Right forelimb (tissue), 1 donor: ENCODE data around the gene PRKAR2B.
"Not testable (repeated sequence)": the region's sequence is repeated elsewhere in the genome, so short reads cannot be mapped to it uniquely, and the experiment has no call there.

Source experiments
- DNase-seq: peaks from one replicate; pipeline ENCODE4 v3.0.0-alpha.2; 2018

Gene PRKAR2B

DNA sequence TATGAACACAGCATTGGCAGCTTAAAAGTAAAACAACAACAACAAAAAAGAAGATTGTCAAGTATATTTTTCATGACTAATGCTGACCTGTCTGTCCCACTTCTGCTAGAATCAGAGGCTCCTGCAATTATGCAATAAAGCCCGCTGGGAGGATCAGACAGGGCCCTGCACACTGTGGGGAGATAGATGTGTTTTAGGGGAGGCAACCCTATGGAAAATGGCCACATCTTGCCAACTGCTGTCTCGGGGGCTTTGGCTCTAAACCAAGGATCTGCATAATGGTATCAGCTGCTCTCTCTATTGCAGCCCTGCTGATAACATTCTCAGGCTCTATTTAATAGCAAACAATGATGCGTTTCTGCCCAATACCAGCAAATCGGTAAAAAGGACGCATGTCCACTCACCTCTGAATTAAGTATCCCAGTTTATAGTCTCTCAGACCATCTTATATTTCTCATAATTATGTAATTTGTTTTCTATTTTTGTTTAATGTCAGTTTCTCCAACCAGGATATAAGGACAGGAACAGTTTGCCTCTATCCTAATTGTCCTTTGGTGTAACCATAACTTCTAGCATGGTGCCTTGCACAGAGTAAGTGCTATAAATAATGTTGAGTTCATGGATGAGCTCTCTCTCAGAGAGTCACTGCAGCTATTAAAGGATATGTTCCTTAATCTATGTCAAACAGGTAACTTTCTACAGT is 15.3 kb upstream of the PRKAR2B start:
- DNase-seq = no peak

DNA sequence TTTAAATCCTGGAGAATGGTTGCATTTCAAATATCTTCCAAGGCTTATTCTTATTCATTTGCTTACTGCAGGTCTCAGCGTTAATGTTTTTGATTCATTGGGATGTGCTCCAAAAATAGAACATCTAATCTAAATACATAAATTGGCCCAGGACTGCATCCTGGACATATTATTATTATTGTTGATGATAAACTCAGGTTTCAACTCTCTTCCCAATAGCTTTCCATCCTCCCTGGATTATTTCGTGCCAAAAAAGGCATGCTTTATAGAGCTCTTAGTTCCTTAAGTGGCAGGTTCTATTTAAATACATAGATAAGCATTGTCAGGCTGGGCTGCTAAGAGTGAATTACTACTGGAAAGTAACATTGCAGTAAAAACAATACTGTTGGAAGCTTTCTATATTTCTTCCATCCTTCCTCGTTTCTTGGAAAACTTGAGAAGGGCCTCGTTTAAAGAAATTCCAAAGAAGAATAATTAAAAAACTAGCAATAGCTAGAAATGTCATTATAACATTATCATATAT is 14.7 kb upstream of the PRKAR2B start:
- no peak for DNase-seq

DNA sequence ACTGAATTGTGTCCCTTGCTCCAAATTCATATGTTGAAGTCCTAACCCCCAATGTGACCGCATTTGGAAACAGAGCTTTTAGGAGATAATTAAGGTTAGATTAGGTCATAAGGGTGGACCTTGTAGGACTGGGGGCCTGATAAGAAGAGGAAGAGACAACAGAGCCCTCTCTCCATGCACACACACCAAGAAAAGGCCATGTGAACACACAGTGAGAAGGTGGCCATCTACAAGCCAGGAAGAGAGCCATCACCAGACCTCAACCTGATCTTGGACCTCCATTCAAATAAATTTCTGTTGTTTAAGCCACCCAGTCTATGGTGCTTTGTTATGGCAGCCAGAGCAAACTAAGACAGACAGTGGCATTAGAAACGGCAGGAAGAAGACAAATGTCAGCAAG is 12.5 kb upstream of the PRKAR2B start:
- no peak for DNase-seq

DNA sequence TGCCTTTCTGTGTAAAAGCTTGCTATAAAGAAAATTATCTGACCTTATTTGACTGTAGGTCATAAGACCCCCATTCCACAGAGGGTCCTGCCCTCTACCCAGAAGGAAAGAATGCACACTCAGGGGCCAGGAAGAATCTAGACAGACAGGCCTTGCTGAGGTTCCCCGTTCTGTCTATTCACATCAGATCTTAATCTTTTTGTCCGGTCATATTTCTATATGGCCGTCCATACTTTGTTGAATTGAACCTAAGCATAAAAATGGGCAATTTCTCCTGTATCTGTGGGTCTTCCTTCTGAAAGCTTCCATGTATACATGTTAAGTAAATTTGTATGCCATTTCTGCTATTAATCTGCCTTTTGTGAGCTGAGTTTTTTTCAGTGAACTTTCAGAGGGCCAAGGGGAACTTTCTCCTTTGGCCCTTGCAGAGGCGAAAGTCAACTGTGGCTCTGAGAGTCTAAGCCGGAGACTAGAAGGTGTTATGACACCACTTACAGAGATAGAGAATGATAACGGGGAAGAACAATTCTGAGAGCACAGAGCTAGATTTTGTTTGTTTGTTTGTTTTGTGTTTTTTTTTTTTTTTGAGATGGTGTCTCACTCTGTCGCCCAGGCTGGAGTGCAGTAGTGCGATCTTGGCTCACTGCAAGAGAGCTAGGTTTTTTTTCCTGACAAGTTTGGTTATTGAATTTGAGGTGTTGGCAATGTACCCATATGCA is 11.6 kb upstream of the PRKAR2B start:
- DNase-seq = no peak

DNA sequence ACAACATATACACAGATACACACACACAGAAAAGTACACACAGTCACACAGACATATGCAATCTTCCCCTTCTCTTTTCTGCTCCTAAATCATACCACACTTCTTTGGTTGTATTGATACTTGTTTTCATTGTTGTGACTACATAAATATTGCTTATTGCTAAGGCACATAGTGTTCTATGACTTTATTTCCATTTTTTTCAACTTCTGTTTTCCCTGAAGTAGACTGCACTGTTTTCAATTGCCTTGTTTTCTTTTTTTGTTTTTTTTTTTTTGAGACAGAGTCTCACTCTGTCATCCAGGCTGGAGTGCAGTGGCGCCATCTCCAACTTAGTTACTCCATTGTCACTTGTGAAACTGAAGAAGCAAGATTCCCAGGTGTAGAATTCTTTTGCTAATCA is 10.0 kb upstream of the PRKAR2B start:
- no peak for DNase-seq

DNA sequence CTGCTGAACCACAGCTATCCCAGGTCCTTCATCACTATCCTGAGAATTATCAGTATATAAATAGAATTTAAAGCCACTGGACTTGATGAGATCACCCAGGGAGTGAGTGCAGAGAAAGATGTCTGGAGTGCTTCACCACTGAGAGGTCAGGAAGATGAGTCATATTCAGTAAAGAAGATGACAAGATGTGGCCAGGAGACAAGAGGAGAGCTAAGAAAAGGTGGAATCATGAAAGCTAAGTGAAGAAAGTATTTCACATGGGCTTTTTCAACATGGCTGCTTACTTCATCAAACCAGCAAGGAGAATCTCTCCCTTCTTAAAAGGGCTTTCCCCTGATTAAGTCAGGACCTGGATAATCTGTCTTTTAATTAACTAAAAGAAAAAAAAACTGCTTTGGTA is 9.1 kb upstream of the PRKAR2B start:
- DNase-seq = no peak

DNA sequence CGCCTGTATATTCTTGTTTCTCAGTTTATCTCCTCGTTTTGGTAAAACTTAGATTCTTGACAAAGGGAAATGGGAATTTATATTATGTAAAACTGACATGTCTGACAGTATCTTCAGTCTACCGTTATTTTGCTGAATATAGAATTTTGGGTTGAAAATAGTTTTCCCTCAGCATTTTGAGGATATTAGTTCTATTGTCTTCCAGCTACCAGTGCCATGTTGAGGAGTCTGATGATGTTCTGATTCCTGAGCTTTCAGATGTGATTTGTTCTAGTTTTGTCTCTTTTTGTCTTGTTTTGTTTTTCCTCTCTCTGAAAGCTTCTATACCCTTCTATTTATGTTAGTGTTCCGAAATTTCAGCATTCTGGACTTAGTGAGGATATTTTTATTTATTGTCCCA is 8.0 kb upstream of the PRKAR2B start:
- DNase-seq = no peak

DNA sequence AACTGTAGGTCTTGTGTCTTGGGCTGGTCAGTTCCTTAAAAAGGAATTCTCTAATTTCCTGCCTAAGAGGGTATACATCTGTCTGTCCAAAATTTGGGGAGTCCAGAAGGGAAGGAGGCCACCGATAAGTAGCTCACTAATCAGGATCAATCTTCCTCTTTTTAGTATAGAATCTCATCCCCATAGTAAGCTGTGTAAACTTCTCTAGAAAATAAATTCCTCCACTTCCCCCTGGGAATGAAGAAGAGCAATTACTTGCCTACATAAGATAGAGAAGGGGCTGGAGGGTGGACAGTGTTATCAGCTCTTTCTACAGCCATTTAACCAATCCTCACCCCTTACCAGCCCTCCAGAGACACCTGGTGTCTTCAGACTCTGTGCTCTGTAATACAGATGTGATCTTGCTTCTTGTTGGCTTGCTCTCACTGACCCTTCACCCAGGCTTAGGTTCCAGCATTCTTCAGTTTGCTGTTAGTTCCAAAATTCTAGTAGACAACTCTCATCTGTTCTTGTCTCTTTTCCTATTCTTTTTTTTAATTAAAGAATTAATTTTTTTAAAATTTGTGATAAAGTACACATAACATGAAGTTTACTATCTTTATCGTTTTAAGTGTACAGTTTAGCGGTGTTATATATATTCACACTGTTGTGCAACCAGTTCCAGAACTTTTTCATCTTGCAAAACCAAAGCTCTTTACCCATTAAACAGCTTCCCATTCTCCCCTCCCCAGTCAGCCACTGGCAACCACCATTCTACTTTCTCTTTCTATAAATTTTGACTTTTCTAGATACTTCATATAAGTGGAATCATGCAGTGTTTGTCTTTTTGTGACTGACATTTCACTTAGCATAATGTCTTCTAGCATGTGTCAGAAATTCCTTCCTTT is 6.5 kb upstream of the PRKAR2B start:
- no peak for DNase-seq

DNA sequence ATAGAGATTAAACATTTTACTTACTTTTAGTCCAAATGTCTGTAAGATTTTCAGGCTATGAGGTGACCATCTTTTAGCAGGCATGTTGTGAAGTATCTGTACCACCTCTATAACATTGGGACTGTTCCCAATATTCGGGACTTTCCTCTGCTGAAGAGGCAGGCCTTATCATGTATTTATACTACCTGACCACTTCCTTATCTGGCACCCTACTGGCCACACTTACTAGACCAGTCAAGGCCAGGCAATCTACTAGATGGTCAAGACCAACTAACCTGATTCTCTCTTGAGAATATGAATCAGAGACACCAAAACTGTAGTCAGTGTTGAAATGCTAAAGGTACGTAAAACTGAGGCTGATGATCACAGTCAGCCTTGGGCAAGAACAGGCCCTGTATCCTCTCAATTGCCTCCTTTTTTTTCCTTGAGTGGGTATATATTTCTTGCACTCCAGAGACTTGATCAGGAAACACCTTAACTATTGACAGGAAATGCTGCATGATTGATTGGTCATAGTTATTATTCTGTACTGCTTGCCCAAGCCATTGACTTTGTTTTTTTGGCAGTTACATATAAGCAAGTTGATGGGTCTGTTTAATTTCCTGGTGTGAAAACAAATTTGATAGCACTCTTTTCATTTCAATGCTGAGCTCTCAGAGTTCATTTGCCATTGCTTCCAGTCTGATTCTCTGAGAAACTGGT is 5.2 kb upstream of the PRKAR2B start:
- no peak for DNase-seq

DNA sequence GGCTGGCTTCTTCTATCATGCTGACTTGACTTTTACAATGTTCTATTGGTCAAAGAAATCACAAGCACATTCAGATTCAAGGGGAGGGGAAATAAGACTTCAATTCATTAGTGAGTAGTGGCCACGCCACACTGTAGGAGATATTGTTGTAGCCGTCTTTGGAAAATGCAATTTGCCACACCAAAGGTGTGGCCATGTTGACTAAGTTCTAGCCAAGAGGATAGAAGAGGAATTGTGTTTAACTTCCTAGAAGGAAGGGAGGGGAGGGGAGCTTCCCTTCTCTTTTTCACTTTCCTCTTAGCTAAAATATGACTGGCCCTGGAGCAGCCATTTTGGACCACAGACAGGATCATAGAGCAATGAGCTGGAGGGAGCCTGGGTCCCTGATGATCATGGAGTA is 3.4 kb upstream of the PRKAR2B start:
- no peak for DNase-seq

DNA sequence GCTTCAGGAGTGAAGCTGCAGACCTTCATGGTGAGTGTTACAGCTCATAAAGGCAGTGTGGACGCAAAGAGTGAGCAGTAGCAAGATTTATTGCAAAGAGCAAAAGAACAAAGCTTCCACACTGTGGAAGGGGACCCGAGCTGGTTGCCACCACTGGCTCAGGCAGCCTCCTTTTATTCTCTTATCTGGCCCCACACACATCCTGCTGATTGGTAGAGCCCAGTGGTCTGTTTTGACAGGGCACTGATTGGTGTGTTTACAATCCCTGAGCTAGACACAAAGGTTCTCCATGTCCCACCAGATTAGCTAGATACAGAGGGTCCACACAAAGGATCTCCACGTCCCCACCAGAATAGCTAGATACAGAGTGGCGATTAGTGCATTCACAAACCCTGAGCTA is 2.7 kb upstream of the PRKAR2B start:
- not testable (repeated sequence) for DNase-seq

DNA sequence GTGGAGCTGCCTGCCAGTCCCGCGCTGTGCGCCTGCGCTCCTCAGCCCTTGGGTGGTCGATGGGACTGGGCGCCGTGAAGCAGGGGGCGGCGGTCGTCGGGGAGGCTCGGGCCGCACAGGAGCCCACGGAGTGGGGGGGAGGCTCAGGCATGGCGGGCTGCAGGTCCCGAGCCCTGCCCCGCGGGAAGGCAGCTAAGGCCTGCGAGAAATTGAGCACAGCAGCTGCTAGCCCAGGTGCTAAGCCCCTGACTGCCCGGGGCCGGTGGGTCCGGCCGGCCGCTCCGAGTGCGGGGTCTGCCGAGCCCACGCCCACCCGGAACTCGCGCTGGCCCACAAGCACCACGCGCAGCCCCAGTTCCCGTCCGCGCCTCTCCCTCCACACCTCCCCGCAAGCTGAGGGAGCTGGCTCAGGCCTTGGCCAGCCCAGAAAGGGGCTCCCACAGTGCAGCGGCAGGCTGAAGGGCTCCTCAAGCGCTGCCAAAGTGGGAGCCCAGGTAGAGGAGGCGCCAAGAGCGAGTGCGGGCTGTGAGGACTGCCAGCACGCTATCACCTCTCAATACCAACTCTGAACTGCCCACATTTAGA is 2.1 kb upstream of the PRKAR2B start:
- not testable (repeated sequence) for DNase-seq

DNA sequence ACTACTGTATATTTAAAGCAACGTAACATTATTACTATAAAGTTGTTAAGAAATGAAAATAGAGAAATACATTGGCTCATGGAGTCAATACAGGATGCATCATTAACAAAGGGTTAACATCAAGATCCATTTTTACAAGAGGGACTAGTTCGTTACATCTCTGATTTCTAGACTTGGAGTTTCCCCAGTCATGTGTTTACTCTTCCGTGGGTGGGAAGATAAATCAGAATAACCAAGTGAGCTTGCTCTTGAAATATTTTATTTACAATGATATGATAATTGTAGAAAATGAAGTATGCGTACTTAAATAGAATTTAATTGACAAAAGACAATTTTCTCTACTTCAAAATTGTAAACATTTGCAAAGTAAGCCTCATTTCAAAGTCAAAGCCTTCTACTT is 1.0 kb upstream of the PRKAR2B start:
- DNase-seq = no peak

DNA sequence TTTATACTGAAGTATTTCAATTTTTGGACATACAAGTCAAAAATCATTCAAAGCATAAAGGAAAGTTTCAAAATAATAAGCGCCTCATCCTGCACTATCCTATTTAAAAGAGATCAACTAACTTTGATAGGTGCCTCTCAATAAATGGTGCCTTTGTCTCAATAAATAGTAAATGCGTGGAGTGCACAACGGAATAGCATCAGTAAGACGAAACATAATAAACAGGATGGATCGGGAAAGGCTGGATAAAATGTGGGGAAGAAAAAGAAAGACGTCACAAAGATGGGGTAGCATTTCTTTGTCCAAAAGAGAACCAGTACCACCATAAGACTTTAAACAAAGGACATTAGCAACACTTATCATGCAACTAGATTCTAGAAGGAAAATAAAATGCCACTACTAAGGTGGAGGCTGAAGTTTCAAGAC is 571 bp upstream of the PRKAR2B start:
- no peak for DNase-seq

DNA sequence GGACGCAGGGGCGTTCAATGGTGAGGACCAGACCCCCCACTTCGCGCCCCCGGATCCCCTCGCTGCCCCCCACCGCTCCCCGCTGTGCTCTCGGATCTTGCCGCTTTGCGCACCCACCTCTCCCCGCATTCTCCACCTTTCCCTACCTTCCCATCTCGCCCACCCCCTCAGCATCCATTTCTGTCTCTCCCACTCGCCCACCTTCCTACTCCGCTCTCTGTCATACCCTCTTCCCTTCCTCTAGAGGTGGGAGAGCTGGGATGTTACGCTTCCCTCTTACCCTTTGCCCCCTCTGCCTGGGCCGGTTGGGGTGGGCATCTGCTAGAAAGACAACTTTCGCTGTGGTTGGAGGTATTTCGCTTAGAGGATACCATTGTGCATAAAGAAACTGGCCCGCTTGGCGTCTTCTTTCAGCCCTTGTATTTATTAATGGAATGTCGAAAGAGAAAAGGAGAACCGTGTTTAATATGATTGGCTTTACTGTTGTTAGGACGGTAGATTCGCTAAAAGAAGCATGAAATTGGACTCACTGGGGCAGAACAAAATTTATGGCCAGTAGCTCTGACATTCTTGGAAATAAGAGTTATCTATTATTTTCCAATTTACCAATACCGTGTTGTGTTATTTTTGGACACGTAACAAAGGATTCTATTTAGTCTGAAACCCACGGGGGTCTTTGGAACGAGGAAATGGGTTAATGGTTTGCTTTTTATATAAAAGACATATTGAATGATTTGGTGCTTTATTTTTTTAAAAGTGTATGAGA is 873 bp downstream of the PRKAR2B start:
- peak; percentile 45 for DNase-seq

DNA sequence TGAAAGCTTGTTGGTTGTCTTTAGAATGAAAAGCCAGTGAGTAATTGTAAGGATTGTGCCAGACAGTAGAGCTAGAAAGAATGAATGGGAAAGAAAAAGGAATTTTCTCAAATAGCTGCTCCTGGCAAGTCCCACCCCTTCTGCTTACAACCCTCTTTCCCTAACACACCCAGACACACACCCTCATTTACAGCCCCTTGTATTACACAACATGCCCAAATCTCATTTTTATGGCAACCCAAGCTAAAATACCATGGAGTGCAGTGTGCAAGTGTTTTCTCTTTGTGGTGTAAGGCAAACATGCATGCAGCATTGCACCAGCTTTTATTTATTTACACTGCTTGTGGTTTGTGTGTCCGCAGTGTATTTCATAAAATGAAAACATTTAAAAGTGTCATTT is 1.5 kb downstream of the PRKAR2B start:
- DNase-seq = no peak

DNA sequence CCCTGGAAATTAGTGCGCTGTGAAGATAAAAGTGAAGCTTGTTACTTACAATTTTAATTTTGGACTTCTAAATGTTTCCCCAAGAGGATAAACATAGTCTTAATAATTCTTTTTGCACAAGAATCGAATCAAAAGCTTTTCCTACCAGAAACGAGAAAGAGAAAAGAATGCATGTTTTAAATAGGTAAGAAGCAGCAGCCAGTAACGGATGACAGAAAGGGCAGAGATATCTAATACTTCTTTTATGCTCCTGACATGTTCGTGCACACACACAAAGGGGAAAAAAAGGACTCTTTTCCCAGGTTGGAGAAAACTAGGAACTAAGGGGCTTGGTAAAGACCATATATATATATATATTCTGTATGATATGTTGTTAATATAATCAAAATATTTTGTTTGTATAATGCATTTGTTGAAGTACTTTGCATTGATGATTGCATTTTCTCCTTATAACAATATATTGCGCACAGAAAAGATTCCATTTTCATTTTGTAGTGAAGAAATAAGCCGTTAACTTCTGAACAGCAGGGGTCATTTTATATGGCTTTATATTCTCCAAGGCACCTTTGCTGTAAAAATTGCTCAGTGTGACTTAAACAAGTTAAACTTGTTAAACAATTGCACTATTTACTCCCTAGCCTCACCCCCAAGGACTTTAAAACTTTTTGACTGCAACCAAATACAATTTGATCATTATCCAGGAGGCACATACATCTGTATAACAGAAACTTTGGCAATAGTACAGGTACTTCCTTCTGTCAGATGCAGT is 2.2 kb downstream of the PRKAR2B start:
- no peak for DNase-seq

DNA sequence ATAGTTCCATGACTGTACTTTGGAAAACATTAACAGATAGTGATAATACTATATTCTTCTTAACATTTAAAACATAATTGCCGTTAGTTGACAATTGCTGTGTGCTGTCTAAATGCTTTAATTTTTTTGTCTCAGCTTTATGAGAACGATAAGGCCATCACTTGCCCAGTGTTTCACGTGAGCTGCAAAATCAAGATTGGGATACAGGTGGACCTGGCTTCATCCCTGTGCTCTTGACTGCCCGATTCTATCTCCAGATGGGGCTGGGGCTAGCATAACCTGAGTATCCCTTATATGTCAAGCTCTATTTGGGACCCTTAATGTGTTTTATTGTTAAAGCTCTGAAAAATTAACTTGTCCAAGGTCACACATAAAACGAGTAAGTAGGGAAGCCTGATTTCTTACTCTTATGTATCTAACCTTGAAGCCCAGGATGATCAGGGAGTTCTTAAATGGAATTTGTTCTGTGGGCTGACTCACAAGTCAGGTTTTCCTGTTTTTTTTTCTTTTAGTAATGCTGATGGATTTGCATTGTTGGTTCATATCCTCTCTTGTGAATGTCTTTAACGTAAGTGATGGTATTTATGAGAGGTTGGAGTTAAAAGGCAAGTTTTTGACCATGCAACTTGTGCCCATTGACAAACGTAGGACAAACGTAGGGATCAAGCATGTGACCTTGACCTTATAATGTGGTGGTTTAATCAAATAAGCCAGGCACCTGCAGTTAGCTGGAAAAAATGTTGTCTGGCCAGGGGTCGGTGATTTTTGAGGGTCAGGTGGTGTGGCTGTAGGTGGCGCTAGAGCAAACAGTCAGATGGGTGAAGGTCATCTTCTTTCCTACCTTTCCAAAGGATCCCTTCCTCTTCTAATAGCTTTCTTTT is 3.6 kb downstream of the PRKAR2B start:
- DNase-seq = no peak

DNA sequence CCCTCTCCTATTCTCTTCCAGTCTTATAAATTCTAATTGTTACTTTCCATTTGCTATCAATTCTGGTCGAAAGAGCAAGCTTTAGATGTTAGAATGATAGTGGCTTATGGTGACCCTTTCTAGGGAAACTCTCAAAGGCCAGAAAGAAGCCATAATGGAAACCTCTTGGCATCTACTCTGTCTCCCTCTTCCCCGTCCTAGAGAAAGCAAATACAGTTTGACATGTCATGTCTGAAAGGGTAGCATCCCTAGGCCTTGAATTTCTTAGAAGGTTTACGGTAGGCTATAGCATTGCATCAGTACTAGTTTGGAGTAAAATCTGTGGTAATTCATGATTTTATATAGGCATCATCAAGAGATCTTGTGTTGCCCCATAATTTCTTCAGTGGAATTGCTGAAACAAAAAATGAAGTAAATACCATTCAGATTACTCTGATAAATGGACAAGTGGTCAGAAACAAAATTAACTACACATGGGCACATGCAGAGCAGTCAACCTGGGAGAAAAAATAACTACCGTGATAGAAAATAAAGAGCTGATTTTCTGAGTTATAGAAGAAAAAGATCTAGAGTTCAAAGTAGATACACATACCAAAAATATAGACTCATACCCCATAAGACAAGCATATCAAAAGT is 4.4 kb downstream of the PRKAR2B start:
- no peak for DNase-seq
